ENCODE results near the gene DGCR2.
"Not testable (repeated sequence)": the region's sequence is repeated elsewhere in the genome, so short reads cannot be mapped to it uniquely, and the experiment has no call there.

GRCh38 chr22:19032156-19032785 is 89.9 kb downstream of the DGCR2 start:
- TF ChIP-seq CTCF (IDR thresholded peaks at IDR 0.05; ENCODE audit: insufficient read depth, low read length, poor library complexity, severe bottlenecking); EZH2phosphoT487 (conservative IDR thresholded peaks at IDR 0.05; ENCODE audit: low read length): not testable (repeated sequence)
